ENCODE measurements around the gene ABCA10. TPM values are rescaled to one million over a fixed set of nuclear protein-coding genes. Genes with fewer than 3 reads are reported as not detected.
"Not testable (repeated sequence)": the region's sequence is repeated elsewhere in the genome, so short reads cannot be mapped to it uniquely, and the experiment has no call there.

The ABCA10 gene
- total RNA-seq, 1 experiment from 2014 or later, result 0.10 TPM

DNA sequence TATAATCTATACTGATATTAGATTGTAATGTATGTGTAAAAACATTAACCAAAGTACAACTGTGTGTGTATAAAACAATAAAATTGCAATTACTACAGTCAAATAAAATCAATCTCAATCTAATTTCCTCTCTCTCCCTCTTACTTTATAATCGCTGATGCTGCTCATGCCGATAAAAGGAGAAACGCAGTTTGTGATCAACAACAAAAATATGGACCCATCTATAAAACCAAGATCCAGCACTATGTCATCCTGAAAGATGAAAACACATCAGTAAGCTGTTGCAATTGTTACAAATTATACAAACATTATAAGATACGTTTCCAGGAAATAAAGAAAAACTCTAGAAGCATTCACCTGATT, 53.4 kb downstream of the ABCA10 start:
- no peak for DNase-seq (ENCODE audit: low spot score)
- in situ Hi-C loops (cut with HindIII; ENCODE audit: low sequenced_read_pairs), result no loop called here

DNA sequence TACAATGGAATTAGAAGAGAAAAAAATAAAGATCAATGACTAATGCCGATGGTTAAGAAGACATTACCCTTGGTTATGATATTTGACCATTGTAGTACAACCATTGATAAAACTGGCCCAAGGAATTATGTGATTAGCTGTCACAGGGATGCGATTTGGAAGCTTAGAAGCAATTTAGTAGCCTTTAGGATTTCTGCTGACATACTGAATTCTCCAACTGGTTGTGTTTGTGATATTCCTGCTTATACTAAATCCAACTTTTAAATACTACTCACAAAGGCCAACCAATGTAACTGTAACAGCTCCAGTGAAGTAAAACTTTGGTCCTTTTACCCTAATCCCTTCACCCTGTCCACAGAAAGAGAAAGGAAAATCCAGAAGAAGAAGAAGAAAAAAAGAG, 55.5 kb downstream of the ABCA10 start:
- no peak for DNase-seq (ENCODE audit: low spot score)
- in situ Hi-C loops (cut with HindIII; ENCODE audit: low sequenced_read_pairs), result no loop called here

DNA sequence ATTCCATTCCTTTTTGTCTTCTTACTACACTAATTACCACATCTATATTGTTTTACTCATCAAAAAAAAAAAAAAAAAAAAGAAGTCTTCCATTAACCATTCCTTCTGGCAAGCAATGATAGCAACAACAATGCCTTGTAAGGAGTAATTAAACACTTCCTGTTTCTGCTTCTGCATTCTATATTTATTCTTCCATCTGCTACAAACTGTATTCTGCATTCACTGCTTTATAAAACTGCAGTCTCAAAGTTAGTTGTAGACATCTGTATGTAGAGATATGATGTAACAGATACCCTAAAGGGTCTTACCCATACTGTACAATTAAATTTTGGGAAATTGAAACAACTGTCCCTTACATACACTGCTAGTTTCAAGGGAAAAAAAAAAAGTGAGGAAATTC, 58.2 kb downstream of the ABCA10 start:
- DNase-seq (ENCODE audit: low spot score), result no peak
- in situ Hi-C loops (cut with HindIII; ENCODE audit: low sequenced_read_pairs), result no loop called here

- DNase-seq (ENCODE audit: low spot score); in situ Hi-C loops (cut with HindIII; ENCODE audit: low sequenced_read_pairs): not testable (repeated sequence)
These were observed 60.0 kb downstream of the ABCA10 start for GRCh38 chr17:69168642-69169041.

- in situ Hi-C loops (cut with HindIII; ENCODE audit: low sequenced_read_pairs), result no loop called here
- no peak for DNase-seq (ENCODE audit: low spot score)
These were observed 61.7 kb downstream of the ABCA10 start for GRCh38 chr17:69166957-69167356.

DNA sequence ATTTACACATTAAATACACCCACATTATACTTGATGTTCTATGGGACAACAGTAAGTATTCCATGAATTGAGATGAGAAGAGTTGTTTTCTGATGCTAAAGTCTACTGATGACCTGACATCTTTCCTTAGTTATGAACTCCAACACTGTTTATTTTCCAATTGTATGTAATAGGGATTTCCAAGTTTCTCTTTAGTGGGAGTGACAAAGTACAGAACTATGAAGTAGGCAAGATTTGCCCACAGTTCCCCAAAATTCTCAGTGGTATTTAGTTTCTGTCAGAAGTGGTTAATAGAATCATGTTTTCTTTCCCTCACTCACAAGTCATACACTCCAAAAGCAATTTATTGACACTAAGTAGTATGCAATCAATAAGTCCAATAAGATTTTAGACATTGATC, 64.4 kb downstream of the ABCA10 start:
- in situ Hi-C loops (cut with HindIII; ENCODE audit: low sequenced_read_pairs), result no loop called here
- no peak for DNase-seq (ENCODE audit: low spot score)

- no peak for DNase-seq (ENCODE audit: low spot score)
- in situ Hi-C loops (cut with HindIII; ENCODE audit: low sequenced_read_pairs), result no loop called here
These were observed 69.2 kb downstream of the ABCA10 start for GRCh38 chr17:69159418-69159817.

- DNase-seq (ENCODE audit: low spot score), result no peak
These were observed 74.4 kb downstream of the ABCA10 start for GRCh38 chr17:69154267-69154666.

GRCh38 chr17:69150333-69150732, 78.3 kb downstream of the ABCA10 start:
- in situ Hi-C loops (cut with HindIII; ENCODE audit: low sequenced_read_pairs), result no loop called here
- DNase-seq (ENCODE audit: low spot score), result no peak

More at GRCh38 chr17:69154267-69154666, 74.4 kb downstream of the ABCA10 start:
- in situ Hi-C loops (cut with HindIII; ENCODE audit: low sequenced_read_pairs), result no loop called here

DNA sequence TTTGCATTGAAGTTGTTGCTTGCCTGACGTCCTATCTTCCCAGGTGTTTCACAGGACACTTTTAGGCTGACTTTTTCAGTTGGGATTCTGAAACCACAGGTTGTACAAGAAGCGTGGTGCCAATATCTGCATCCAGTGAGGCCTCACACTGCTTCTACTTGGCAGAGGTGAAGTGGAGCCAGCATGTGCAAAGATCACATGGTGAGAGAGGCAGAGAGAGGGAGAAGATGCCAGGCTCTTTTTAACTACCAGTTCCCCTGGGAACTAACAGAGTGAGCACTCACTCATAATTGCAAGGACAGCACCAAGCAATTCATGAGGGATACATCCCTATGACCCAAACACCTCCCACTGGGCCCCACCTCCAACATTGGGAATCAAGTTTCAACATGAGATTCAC, 81.2 kb downstream of the ABCA10 start:
- DNase-seq (ENCODE audit: low spot score), result no peak
- in situ Hi-C loops (cut with HindIII; ENCODE audit: low sequenced_read_pairs), result no loop called here

DNA sequence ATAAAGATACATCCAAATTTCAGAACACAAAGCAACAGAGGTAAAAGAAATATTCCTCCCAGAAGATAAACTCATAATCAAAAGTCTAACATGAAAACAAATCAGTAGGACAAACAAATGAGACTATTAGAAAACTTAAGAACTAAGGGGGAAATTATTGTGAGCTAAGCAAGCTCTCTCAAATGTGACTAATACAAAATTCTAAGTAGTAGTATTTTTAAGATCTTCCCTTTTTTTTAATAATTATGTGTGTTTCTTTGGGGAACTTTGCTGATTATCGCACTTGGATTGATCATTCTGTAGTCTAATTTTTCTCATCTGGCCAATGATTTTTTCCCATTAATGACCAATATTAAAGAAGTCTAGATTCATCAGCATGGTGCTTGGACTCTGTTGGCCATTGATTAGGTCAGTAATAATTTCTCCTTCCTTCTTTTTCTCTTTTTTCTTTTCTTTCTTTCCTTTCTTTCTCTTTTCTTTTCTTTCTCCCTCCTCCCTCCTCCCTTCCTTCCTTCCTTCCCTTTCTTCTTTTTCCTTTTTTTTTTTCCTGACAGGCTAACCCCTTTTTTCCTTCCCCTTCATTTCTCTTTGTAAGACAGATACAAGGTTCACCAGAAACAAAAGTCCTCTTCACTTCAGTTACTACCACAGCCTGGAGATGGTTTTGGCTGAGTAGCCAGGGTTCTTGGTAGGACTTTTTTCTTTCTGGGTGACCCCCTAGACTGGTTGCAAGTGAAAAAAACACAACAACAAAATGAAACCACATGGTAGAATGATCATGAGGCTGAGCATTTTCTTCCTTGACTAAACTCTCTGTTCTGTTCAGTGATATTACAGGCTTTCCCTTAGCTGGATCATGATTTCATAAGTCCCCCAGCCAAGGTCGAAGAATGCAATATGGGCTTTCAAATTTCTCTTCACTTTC, 84.0 kb downstream of the ABCA10 start:
- in situ Hi-C loops (cut with HindIII; ENCODE audit: low sequenced_read_pairs), result no loop called here
- no peak for DNase-seq (ENCODE audit: low spot score)

GRCh38 chr17:69143683-69144231, 84.9 kb downstream of the ABCA10 start:
- DNase-seq (ENCODE audit: low spot score), result no peak
- in situ Hi-C loops (cut with HindIII; ENCODE audit: low sequenced_read_pairs), result no loop called here

- in situ Hi-C loops (cut with HindIII; ENCODE audit: low sequenced_read_pairs), result no loop called here
- DNase-seq (ENCODE audit: low spot score), result no peak
These were observed 85.5 kb downstream of the ABCA10 start for GRCh38 chr17:69143151-69143550.

DNA sequence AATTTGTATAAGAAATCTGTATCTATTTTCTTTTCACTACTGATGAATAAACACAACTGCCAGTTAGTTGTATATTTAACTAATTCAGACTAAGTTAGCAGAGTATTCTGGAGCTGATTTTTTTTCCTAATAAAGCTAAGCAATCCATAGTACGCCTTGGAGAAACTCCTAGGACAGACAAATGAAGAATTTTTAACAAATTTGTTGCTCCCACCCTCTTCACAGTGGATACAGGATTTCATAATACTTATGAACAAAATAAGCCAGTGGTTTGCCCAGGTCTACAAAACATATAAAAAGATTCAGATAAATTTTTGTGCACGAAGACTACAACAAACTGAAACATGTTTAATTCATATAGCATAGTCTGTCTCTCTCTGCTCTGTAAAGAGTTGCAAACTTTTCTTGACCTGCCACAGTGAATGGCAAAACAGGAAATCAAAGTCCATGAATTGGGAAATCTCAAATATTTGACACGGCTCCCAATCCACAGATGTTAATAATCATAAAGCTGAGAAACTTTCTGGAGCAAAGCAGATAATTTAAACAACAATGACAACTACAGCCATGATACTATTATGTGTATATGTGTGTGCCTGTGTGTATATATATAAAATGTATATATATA, 86.3 kb downstream of the ABCA10 start:
- in situ Hi-C loops (cut with HindIII; ENCODE audit: low sequenced_read_pairs), result no loop called here
- no peak for DNase-seq (ENCODE audit: low spot score)

- in situ Hi-C loops (cut with HindIII; ENCODE audit: low sequenced_read_pairs), result no loop called here
- DNase-seq (ENCODE audit: low spot score), result no peak
These were observed 87.0 kb downstream of the ABCA10 start, which contains the start of gene ABCA6 for GRCh38 chr17:69141431-69142174. ABCA6 (minus strand) TSS chr17:69141895; CDS start chr17:69140703, 1,192 bp downstream.

GRCh38 chr17:69134112-69134511, 94.5 kb downstream of the ABCA10 start:
- DNase-seq (ENCODE audit: low spot score), result no peak
- in situ Hi-C loops (cut with HindIII; ENCODE audit: low sequenced_read_pairs), result no loop called here

DNA sequence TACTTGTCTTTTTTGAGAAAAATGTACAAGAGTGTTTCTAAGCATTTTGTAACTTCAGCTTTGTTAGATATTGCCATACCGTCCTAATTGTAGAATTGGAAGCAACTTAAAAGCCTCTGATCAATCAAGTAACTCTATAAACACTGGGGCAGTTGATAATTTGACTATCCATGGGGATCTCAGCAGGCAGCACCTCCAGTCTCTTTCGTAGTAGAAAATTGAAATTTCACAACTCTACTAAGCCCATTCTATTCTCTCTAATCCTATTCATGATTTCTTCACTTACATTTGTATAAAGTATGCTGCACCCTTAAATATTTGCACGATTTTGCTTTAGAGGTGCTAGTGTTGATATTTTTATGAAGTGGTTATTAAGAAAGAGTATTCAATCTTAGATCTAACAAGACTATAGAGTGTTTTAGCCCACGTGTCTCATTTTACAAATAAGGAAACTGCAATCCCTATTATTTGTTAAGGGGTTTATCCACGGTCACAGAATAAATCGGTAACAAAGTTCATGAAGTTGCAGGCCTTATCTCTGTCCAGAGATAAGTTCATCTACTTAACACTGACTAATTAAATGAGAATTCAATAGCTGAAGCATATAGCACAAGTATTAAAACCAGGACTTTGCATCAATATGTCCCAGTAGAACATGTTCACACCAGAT, 97.9 kb downstream of the ABCA10 start:
- DNase-seq (ENCODE audit: low spot score), result no peak
- in situ Hi-C loops (cut with HindIII; ENCODE audit: low sequenced_read_pairs), result no loop called here

DNA sequence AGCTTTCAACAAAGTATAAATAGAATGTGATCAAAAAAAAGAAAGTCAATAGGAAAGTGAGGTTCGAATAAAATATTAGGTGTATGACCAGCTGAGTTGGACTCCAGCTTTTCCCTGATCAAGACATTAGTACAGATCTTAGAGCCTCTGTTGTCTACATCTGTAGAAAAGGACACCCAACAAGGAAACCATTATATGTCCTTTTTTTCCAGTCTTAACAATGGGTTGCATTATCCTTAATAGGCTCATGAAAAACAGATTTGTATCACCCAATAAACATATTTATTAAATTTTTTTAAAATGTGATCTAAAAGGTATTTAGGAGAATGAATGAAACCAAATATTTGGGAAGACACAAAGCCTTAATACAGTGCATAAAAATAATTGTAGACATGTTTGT, 105.0 kb downstream of the ABCA10 start:
- DNase-seq (ENCODE audit: low spot score), result no peak
- in situ Hi-C loops (cut with HindIII; ENCODE audit: low sequenced_read_pairs), result no loop called here

DNA sequence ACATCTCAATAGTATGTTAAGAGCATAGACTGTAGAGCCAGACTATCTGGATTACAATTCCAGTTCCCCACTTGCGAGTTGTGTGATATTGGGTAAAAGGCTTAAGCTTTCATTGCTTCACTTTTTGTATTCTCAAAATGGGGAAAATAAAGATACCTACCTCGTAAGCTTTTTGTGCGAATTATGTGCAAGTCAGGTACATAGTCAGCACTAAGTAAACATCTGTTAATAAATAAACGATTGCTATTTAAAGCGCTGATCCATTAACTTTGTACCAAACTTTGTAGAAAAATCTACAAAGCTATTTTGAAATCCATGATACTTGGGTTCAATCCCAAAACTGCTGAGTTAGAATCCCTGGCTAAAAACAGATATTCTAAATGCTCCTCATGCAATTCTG, 106.6 kb downstream of the ABCA10 start:
- in situ Hi-C loops (cut with HindIII; ENCODE audit: low sequenced_read_pairs), result no loop called here
- DNase-seq (ENCODE audit: low spot score), result no peak

Data from G401 (cell line).